Chondrocyte (in vitro differentiated cells): ENCODE results near the gene USP22. TPM values are rescaled to one million over a fixed set of nuclear protein-coding genes. Genes with fewer than 3 reads are reported as not detected.
A peak's percentile ranks its signal among the peaks of the same experiment; 100 is the strongest.

Experiments
- DNase-seq: peaks from one replicate; pipeline ENCODE4 v3.0.0; 2021; ENCODE audit warnings: mixed read lengths, low spot score
- H3K27ac Mint-ChIP-seq: one replicate; pipeline ENCODE4 v1.8.0; 2021; ENCODE audit warnings: mild to moderate bottlenecking, moderate library complexity, mixed read lengths; ENCODE audit not compliant: unreplicated experiment
- H3K27me3 Mint-ChIP-seq: 2 replicates; pipeline ENCODE4 v1.8.0; 2021; ENCODE audit warnings: low read depth, mixed read lengths
- H3K36me3 Mint-ChIP-seq: 2 replicates; pipeline ENCODE4 v1.8.0; 2021; ENCODE audit warnings: low read depth, mixed read lengths
- H3K4me1 Mint-ChIP-seq: 2 replicates; pipeline ENCODE4 v1.8.0; 2021; ENCODE audit warnings: low read depth, mild to moderate bottlenecking, mixed read lengths
- H3K4me3 Mint-ChIP-seq: one replicate; pipeline ENCODE4 v1.8.0; 2021; ENCODE audit warnings: mild to moderate bottlenecking, moderate library complexity, mixed read lengths; ENCODE audit not compliant: unreplicated experiment
- H3K9me3 Mint-ChIP-seq: 2 replicates; pipeline ENCODE4 v1.8.0; 2021; ENCODE audit warnings: low read depth, mixed read lengths
- total RNA-seq: library from RNA; stranded (reverse); gene quantifications from 3 replicates; pipeline ENCODE4 v1.2.1, GENCODE V29; 2021
- TF ChIP-seq, protein P1 (sequence below): fragments of 200-600 bp; sonication (generic); IDR thresholded peaks from 2 replicates; pipeline ENCODE4 v1.5.0; 2021; ENCODE audit warnings: antibody characterized with exemption, mild to moderate bottlenecking, moderate library complexity

Gene USP22
- total RNA-seq, 1 donor from 2014 or later = 248 TPM

DNA sequence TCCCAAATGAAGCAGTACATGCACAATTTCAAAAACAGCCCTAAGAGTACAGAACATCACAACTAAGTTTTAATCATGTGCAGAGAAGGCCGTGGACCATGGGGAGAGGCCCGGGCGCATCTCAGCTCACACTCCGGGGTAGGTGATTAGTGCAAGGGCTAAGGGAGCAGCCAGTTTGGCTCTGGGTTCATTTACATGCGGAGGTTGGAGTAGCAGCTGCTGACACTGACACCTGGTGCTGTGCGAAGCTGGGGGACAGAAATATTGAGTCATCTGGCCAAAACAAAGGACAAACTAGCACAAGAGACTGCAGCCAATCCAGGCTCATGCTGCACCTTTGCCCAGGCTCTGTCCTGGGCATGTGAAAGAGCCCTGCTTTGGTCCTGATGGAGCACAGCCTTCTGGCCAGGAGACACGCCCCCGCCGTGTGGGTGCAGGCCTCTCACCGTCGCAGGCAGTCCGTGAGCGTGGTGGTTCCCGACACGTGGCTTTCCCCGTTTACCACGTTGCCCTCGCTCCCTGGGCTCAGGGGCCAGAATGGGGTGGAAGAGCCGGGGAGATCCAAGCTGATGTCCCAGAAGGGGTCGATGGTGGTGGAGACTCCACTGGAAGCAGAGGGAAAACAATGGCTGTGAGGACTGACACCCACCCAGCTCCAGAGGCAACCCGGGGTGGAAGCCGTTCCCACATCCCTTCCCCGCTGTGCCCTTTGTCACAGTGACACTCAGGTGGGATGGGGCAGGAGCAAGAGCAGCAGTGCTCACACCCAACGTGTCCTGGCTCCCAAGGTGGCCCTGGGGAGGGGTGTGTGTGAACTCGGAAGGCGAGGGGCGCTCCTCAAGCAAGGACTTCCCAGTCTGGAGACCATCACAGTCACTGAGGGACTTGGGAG lies 31.9 kb downstream of the USP22 start:
- Mint-ChIP-seq H3K36me3 (peaks cover 51% of the 10 kb centered on the region), H3K27me3 (no peaks in the 10 kb centered on the region)

DNA sequence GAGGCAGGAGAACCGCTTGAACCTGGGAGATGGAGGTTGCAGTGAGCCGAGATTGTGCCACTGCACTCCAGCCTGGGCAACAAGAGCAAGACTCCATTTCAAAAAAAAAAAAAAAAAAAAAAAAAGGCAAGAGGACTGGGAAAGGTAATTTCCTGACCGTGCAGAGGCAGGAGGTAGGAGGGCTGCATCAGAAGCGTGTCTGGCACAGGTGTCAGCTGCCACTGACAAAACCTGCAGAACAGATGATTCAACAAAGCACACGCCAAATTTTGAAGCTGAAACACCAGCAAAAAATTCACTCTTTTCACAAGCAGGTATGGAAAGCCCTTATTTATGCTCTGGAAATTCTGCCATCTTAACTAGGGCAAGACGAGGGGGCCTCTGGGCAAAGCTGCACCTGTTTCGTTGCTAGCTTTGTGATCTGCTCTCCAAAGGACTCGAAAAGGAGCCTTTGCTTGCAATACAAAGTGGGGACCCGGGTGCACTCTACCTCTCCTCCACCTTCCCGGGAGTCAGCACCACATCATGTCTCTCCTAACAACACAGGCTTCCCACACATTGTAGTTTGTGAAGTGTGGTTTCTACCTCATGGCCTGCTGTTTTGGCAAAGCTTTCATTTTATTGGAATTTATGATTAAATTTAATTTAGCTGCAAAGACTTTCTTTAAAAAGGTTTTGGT lies 33.7 kb downstream of the USP22 start:
- no peak for DNase-seq
- Mint-ChIP-seq H3K4me3 (no peak overlapping the region), H3K27ac (no peak overlapping the region), H3K36me3 (peaks cover 57% of the 10 kb centered on the region), H3K9me3 (no peaks in the 10 kb centered on the region), H3K4me1 (peaks cover 4% of the 10 kb centered on the region), H3K27me3 (no peaks in the 10 kb centered on the region)
- TF ChIP-seq, protein P1, sequence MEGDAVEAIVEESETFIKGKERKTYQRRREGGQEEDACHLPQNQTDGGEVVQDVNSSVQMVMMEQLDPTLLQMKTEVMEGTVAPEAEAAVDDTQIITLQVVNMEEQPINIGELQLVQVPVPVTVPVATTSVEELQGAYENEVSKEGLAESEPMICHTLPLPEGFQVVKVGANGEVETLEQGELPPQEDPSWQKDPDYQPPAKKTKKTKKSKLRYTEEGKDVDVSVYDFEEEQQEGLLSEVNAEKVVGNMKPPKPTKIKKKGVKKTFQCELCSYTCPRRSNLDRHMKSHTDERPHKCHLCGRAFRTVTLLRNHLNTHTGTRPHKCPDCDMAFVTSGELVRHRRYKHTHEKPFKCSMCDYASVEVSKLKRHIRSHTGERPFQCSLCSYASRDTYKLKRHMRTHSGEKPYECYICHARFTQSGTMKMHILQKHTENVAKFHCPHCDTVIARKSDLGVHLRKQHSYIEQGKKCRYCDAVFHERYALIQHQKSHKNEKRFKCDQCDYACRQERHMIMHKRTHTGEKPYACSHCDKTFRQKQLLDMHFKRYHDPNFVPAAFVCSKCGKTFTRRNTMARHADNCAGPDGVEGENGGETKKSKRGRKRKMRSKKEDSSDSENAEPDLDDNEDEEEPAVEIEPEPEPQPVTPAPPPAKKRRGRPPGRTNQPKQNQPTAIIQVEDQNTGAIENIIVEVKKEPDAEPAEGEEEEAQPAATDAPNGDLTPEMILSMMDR = no peak

More for the DNA sequence above, 31.9 kb downstream of the USP22 start:
- TF ChIP-seq, protein P1 = no peak
- no peak overlapping the region for H3K27ac Mint-ChIP-seq
- peaks cover 4% of the 10 kb centered on the region for H3K4me1 Mint-ChIP-seq
- H3K9me3 Mint-ChIP-seq = no peaks in the 10 kb centered on the region
- no peak overlapping the region for H3K4me3 Mint-ChIP-seq
- DNase-seq = no peak

DNA sequence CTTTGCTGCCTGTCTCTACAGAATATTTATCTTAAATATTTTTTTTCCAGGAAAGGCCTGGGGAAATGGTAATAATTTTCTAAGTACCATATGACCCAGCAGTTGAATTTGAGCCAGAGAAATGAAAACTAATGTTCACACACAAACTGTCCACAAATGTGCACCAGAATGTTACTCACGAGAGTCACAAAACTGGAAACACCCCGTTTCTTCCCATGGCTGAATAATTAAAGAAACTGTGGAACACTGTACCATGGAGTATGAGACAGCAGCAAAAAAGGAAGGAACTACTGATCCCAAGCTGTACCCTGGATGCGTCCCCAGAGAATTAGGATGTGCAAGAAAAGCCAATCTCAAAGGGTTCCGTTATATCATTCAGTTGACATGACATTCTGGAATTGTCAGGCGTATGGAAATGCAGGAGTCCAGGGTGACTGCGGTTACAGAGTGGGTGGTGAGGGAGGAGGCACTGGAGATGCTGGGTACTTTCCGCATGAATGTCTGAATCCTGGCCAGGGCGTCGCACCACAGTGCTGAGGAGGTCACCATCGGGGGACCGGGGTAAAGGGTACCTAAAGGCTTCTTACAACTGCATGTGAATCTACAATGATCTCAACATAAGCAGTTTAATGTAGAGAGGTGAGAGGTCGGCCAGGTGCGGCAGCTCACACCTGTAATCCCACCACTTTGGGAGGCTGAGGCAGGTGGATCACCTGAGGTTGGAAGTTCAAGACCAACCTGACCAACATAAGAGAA lies 34.5 kb downstream of the USP22 start:
- Mint-ChIP-seq H3K4me3 (no peak overlapping the region), H3K9me3 (no peaks in the 10 kb centered on the region), H3K4me1 (peaks cover 2% of the 10 kb centered on the region), H3K36me3 (peaks cover 57% of the 10 kb centered on the region), H3K27ac (peak overlapping the region; percentile 32), H3K27me3 (no peaks in the 10 kb centered on the region)
- no peak for DNase-seq
- TF ChIP-seq, protein P1 = no peak

DNA sequence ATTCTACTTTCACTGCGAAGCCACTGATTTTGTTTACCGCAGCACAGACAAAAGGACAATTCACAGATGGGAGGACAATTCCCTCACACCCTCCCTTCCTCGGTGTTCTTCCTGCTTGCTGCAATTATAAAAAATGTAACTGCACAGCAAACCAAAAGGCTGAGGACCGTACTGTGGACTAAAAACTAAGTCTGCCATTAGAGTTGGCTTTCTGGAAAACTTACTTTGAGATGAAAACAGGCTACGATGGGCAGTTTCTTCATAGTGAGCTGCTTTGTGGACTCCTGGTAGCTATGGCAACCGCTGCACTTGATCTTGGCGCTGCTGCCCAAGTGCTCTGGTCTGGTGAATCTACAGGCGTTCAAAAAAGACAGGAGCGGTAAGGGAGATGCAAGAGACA lies 35.2 kb downstream of the USP22 start:
- peaks cover 55% of the 10 kb centered on the region for H3K36me3 Mint-ChIP-seq
- H3K27me3 Mint-ChIP-seq = no peaks in the 10 kb centered on the region
- H3K9me3 Mint-ChIP-seq = no peaks in the 10 kb centered on the region
- H3K4me3 Mint-ChIP-seq = no peak overlapping the region
- TF ChIP-seq, protein P1 = no peak
- H3K27ac Mint-ChIP-seq = peak overlapping the region; percentile 32
- no peak for DNase-seq
- H3K4me1 Mint-ChIP-seq = no peaks in the 10 kb centered on the region

DNA sequence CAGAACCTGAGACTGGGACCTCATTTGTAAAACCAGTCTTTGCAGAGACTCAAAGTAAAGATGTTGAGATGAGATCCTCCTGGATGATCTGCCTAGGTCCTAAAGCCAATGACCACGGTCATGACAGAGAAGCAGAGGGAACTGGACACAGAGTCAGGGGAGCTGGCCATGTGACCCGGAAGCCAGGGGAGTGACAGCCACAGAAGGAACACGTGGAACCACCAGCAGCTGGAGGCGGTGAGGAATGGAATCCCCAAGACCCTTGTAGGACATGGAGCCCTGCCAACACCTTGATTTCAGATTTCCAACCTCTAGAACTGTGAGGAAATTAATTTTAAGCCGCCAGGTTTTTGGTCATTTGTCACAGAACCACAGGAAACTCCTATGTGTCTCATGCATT lies 37.0 kb downstream of the USP22 start:
- Mint-ChIP-seq H3K9me3 (no peaks in the 10 kb centered on the region), H3K4me1 (peaks cover 13% of the 10 kb centered on the region), H3K27ac (no peak overlapping the region), H3K36me3 (peaks cover 58% of the 10 kb centered on the region), H3K4me3 (no peak overlapping the region), H3K27me3 (no peaks in the 10 kb centered on the region)
- DNase-seq = no peak
- TF ChIP-seq, protein P1 = no peak
